K562 (cell line): ENCODE data around the gene TIMP3. TPM values are rescaled to one million over a fixed set of nuclear protein-coding genes. Genes with fewer than 3 reads are reported as not detected.
A peak's percentile ranks its signal among the peaks of the same experiment; 100 is the strongest.

Experiments used
- ATAC-seq: fragments of 200-7000 bp; cut with Tn5 transposase; 3 replicates; pipeline ENCODE4 v1.9.1; 2020; ENCODE audit warnings: moderate library complexity
- BruUV-seq: library from RNA; stranded (reverse); fragments of 400-500 nt; replicated peaks from 2 replicates; lab custom pipeline; 2021; lab: Mats Ljungman, UMichigan
- CTCF ChIA-PET: fragments of 300-600 bp; formaldehyde crosslinking; extraction: SDS; loops from one replicate; lab custom pipeline; 2021; ENCODE audit warnings: low intra/inter-chr PET ratio; lab: Yijun Ruan, JAX
- POLR2A ChIA-PET: fragments of 300-600, 350-650 bp; sonication (Branson Sonifier 250); formaldehyde crosslinking; extraction: SDS; loops from one replicate; lab custom pipeline; 2021; ENCODE audit warnings: antibody characterized with exemption, inconsistent platforms; lab: Yijun Ruan, JAX
- DNase-seq, 4 experiments: peaks; one replicate each; pipeline versions ENCODE4 v3.0.0 to v3.0.0-alpha.2; 2011 to 2018; ENCODE audit warnings: low spot score in 3 of 4, mixed read lengths in 3 of 4; ENCODE audit errors: extremely low read depth in 1 of 4
- FAIRE-seq: peaks from 2 replicates; lab custom pipeline; 2011; peaks lifted over from hg19 to GRCh38; lab: Jason Lieb, UNC
- H2AFZ ChIP-seq: 2 replicates; pipeline ENCODE4 v1.6.0; 2011; ENCODE audit warnings: low read depth, low read length, control low read depth, inconsistent platforms
- H3K27ac ChIP-seq: fragments of 200-600 bp; 3 replicates; pipeline ENCODE4 v1.8.0; 2011; ENCODE audit warnings: low read depth, mild to moderate bottlenecking, control low read depth, inconsistent platforms, low read length, moderate library complexity, mixed read lengths; ENCODE audit errors: extremely low read depth
- H3K27me3 ChIP-seq, 2 experiments: fragments of 300-600 bp in 1 of 2; 2 replicates in 1 of 2; 3 replicates in 1 of 2; pipeline versions ENCODE4 v1.6.0 to v1.8.0; 2011; ENCODE audit warnings: inconsistent platforms in 2 of 2, low read length in 2 of 2, mild to moderate bottlenecking in 1 of 2, mixed read lengths in 1 of 2, moderate library complexity in 1 of 2; ENCODE audit not compliant: control insufficient read depth in 2 of 2, insufficient read depth in 2 of 2
- H3K36me3 ChIP-seq: fragments of 300-600 bp; 3 replicates; pipeline ENCODE4 v1.8.0; 2011; ENCODE audit warnings: mild to moderate bottlenecking, low read length, inconsistent platforms; ENCODE audit not compliant: control insufficient read depth, insufficient read depth
- H3K4me1 ChIP-seq, 2 experiments: fragments of 200-600 bp in 1 of 2; replicated peaks in 1 of 2; 2 replicates in 1 of 2; 3 replicates in 1 of 2; pipeline versions ENCODE4 v1.5.1 to v1.8.0; 2011; ENCODE audit warnings: inconsistent platforms in 2 of 2, low read length in 2 of 2, mild to moderate bottlenecking in 1 of 2, mixed read lengths in 1 of 2, moderate library complexity in 1 of 2; ENCODE audit not compliant: control insufficient read depth in 2 of 2, insufficient read depth in 2 of 2
- H3K4me2 ChIP-seq: 2 replicates; pipeline ENCODE4 v1.6.1; 2011; ENCODE audit warnings: low read length, control low read depth, inconsistent platforms, mixed read lengths; ENCODE audit not compliant: insufficient read depth
- H3K4me3 ChIP-seq: fragments of 200-600 bp; sonication (generic), shearing (Covaris generic); 2 replicates; pipeline ENCODE4 v1.5.1; 2016; ENCODE audit warnings: control low read depth, inconsistent platforms
- H3K79me2 ChIP-seq: fragments of 200-600 bp; 3 replicates; pipeline ENCODE4 v1.8.0; 2011; ENCODE audit warnings: low read length, inconsistent platforms; ENCODE audit not compliant: control insufficient read depth, insufficient read depth
- H3K9ac ChIP-seq, 2 experiments: 2 replicates each; pipeline versions ENCODE4 v1.6.0 to v1.6.1; 2011; ENCODE audit warnings: low read depth in 2 of 2, low read length in 2 of 2, control low read depth in 1 of 2, inconsistent platforms in 1 of 2, mild to moderate bottlenecking in 1 of 2, mixed read lengths in 1 of 2; ENCODE audit not compliant: insufficient read depth in 1 of 2
- H3K9me1 ChIP-seq: one replicate; pipeline ENCODE4 v1.6.0; 2011; ENCODE audit warnings: inconsistent platforms, mild to moderate bottlenecking, low read length, moderate library complexity; ENCODE audit not compliant: control insufficient read depth, insufficient read depth
- H3K9me3 ChIP-seq: replicated peaks from 2 replicates; pipeline ENCODE4 v1.5.1; 2011; ENCODE audit warnings: low read depth, low read length, inconsistent platforms; ENCODE audit not compliant: control insufficient read depth, insufficient read depth
- H4K20me1 ChIP-seq: replicated peaks from 2 replicates; pipeline ENCODE4 v1.6.1; 2011; ENCODE audit warnings: low read length, inconsistent platforms, mixed read lengths; ENCODE audit not compliant: control insufficient read depth, insufficient read depth
- BACH1 ChIP-seq: fragments of 200-800 bp; sonication (Bioruptor generic); IDR thresholded peaks from 2 replicates; pipeline ENCODE4 v1.6.1; 2016; ENCODE audit warnings: missing genetic modification characterization, missing compliant biosample characterization
- NFIC ChIP-seq: fragments of 450-650 bp; IDR thresholded peaks from 2 replicates; pipeline ENCODE4 v1.6.1; 2017; ENCODE audit warnings: mild to moderate bottlenecking, inconsistent platforms
- TCF15 ChIP-seq: fragments of 250-450 bp; sonication (Bioruptor Pico); IDR thresholded peaks from 2 replicates; pipeline ENCODE4 v1.8.0; 2022; ENCODE audit warnings: moderate library complexity, mild to moderate bottlenecking, inconsistent platforms
- TFE3 ChIP-seq: fragments of 450-650 bp; formaldehyde crosslinking; IDR thresholded peaks from 2 replicates; pipeline ENCODE4 v1.4.0; 2020; ENCODE audit warnings: mild to moderate bottlenecking, mixed read lengths
- TOE1 ChIP-seq, 2 experiments: fragments of 450-650 bp in 1 of 2; sonication (generic) in 1 of 2; formaldehyde crosslinking in 1 of 2; IDR thresholded peaks; 2 replicates each; pipeline versions ENCODE4 v1.7.1 to v1.8.0; 2016 to 2022; ENCODE audit warnings: borderline replicate concordance in 2 of 2, mild to moderate bottlenecking in 2 of 2, antibody characterized with exemption in 1 of 2, inconsistent platforms in 1 of 2, low read depth in 1 of 2, missing genetic modification reagents in 1 of 2, moderate library complexity in 1 of 2
- USF2 ChIP-seq: sonication (generic); formaldehyde crosslinking; IDR thresholded peaks from 2 replicates; pipeline ENCODE4 v1.5.0; 2020; ENCODE audit warnings: missing genetic modification reagents
- ZKSCAN8 ChIP-seq: fragments of 200-800 bp; sonication (Bioruptor generic); IDR thresholded peaks from 2 replicates; pipeline ENCODE4 v1.6.1; 2016; ENCODE audit warnings: missing genetic modification characterization, missing compliant biosample characterization
- ZNF224 ChIP-seq: sonication (generic); formaldehyde crosslinking; IDR thresholded peaks from 2 replicates; pipeline ENCODE4 v1.8.0; 2022; ENCODE audit warnings: mild to moderate bottlenecking, missing genetic modification reagents
- ZNF324 ChIP-seq: fragments of 250-450 bp; sonication (Bioruptor Pico); IDR thresholded peaks from 2 replicates; pipeline ENCODE4 v1.4.0; 2020; ENCODE audit warnings: mild to moderate bottlenecking
- ZNF507 ChIP-seq: conservative IDR thresholded peaks from 2 replicates; pipeline ENCODE4 v1.6.1; 2017; ENCODE audit warnings: missing genetic modification characterization, missing compliant biosample characterization
- ZNF57 ChIP-seq: fragments of 450-650 bp; formaldehyde crosslinking; IDR thresholded peaks from 2 replicates; pipeline ENCODE4 v1.4.0; 2020; ENCODE audit warnings: mild to moderate bottlenecking, moderate library complexity
- ZNF584 ChIP-seq: fragments of 200-800 bp; sonication (Bioruptor generic); IDR thresholded peaks from 2 replicates; pipeline ENCODE4 v1.6.1; 2016; ENCODE audit warnings: low read depth, mild to moderate bottlenecking, missing genetic modification characterization, missing compliant biosample characterization
- ZNF778 ChIP-seq: fragments of 450-650 bp; formaldehyde crosslinking; IDR thresholded peaks from 2 replicates; pipeline ENCODE4 v1.4.0; 2020; ENCODE audit warnings: mild to moderate bottlenecking, moderate library complexity
- WGBS: fragments of 100-300 bp; shearing (Covaris generic); methylation state at CpG from one replicate; pipeline ENCODE4 v1.1.6; 2016; ENCODE audit warnings: low coverage, mixed read lengths; ENCODE audit not compliant: insufficient coverage; ENCODE audit errors: missing lambda C conversion rate; 5-methylcytosine and 5-hydroxymethylcytosine counted together
- in situ Hi-C: fragments of 300-500 bp; cut with MboI; formaldehyde crosslinking; loops from 4 replicates; pipeline ENCODE4 v1.15.0; 2018; ENCODE audit warnings: inconsistent platforms, mixed read lengths
- intact Hi-C: fragments of 100-400 bp; cut with micrococcal nuclease; formaldehyde crosslinking; loops from 2 replicates; pipeline ENCODE4 v1.14.2; 2022
- polyA plus RNA-seq, 8 experiments: library from polyadenylated mRNA; depleted of rRNA in 4 of 8; stranded (reverse) in 5 of 8; unstranded in 3 of 8; fragments of >200 nt; fragmentation: Nextera tagmentation in 2 of 8; fragmentation: Illumina TruSeq in 1 of 8; extraction: Ambion mirVana in 2 of 8; extraction: Trizol in 1 of 8; gene quantifications; 2 replicates each; pipeline versions ENCODE4 v1.2.1 to v1.2.3, GENCODE V29; 2011 to 2014; ENCODE audit warnings: inconsistent platforms in 1 of 8, missing spikeins in 1 of 8
- total RNA-seq, 7 experiments: library from RNA; depleted of rRNA in 6 of 7; stranded (reverse); fragments of >200 nt in 6 of 7; fragmentation: Illumina TruSeq in 2 of 7; extraction: Trizol in 2 of 7; gene quantifications; 2 replicates each; pipeline versions ENCODE4 v1.2.1 to v1.2.3, GENCODE V29; 2011 to 2021; ENCODE audit warnings: low replicate concordance in 1 of 7
- TF ChIP-seq, protein P1 (sequence below): fragments of 250-450 bp; sonication (Bioruptor Pico); IDR thresholded peaks from 2 replicates; pipeline ENCODE4 v1.5.0; 2021

TIMP3 gene
- total and polyA plus RNA-seq, 9 of the 15 experiments (the other 6 are each of a cell fraction or from before 2014, with no cell fraction given) = 0.07 to 0.73 (median 0.18) TPM

GRCh38 chr22:32764330-32765131 lies 37.0 kb upstream of the TIMP3 start:
- no peaks in the 10 kb centered on the region for H3K79me2 ChIP-seq
- no TSS peak for BruUV-seq
- H3K27ac ChIP-seq = no peak overlapping the region
- no peaks in the 10 kb centered on the region for H3K9me1 ChIP-seq
- H3K9ac ChIP-seq = no peak overlapping the region
- H3K27me3 ChIP-seq = peaks cover 2 to 27% of the 10 kb centered on the region in 2 experiments; a peak in 4 of 5 replicates
- POLR2A ChIA-PET = no interaction called here
- no peak overlapping the region for H3K4me2 ChIP-seq
- no peaks in the 10 kb centered on the region; a peak in 1 of 5 replicates for H3K4me1 ChIP-seq
- H2AFZ ChIP-seq = no peak overlapping the region
- ATAC-seq (no peak), FAIRE-seq (no peak), DNase-seq (peak in 1 of 4 experiments; percentile 6)
- in situ Hi-C loops = no loop called here
- H4K20me1 ChIP-seq = no peaks in the 10 kb centered on the region
- WGBS = 11% methylated on average over 15 of the region's 16 CpGs
- CTCF ChIA-PET = no interaction called here
- H3K36me3 ChIP-seq = no peaks in the 10 kb centered on the region
- intact Hi-C loops = no loop called here
- no peaks in the 10 kb centered on the region for H3K9me3 ChIP-seq
- H3K4me3 ChIP-seq = no peak overlapping the region
- TF ChIP-seq TFE3 (CRISPR knock-in tag) = peak; percentile 95
- TF ChIP-seq ZNF507 = no peak
- 0 out of 2 replicates have a peak, but pooled peaks have one; percentile 31 for TF ChIP-seq ZNF584 (CRISPR knock-in tag)
- no peak for TF ChIP-seq ZNF778 (CRISPR knock-in tag)
- no peak for TF ChIP-seq TCF15 (CRISPR knock-in tag)
- TF ChIP-seq, protein P1, sequence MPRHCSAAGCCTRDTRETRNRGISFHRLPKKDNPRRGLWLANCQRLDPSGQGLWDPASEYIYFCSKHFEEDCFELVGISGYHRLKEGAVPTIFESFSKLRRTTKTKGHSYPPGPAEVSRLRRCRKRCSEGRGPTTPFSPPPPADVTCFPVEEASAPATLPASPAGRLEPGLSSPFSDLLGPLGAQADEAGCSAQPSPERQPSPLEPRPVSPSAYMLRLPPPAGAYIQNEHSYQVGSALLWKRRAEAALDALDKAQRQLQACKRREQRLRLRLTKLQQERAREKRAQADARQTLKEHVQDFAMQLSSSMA (CRISPR knock-in tag) = no peak
- TF ChIP-seq ZNF224 (CRISPR knock-in tag) = no peak
- TF ChIP-seq ZKSCAN8 (CRISPR knock-in tag) = no peak
- TF ChIP-seq USF2 (CRISPR knock-in tag) = peak; percentile 55
- TF ChIP-seq TOE1 (IDR thresholded peaks at IDR 0.05; ENCODE audit: borderline replicate concordance) = peak; percentile 81; the same call in 1 of the 2 replicates
- TF ChIP-seq TOE1 (CRISPR knock-in tag; IDR thresholded peaks at IDR 0.05; ENCODE audit: borderline replicate concordance, low read depth) = no peak
- TF ChIP-seq NFIC = no peak
- no peak for TF ChIP-seq ZNF324 (CRISPR knock-in tag)
- peak; percentile 21; the same call in 1 of the 2 replicates for TF ChIP-seq BACH1 (tag)
- no peak for TF ChIP-seq ZNF57 (CRISPR knock-in tag)
